Activated naive CD8-positive, alpha-beta T cell treated with anti-CD3 and anti-CD28 coated beads, Interleukin-2, amount 10 ng/mL, durations not matched to agents 7 days and 5 days (primary cell): ENCODE measurements around the gene RBM10. TPM values are rescaled to one million over a fixed set of nuclear protein-coding genes. Genes with fewer than 3 reads are reported as not detected.
A peak's percentile ranks its signal among the peaks of the same experiment; 100 is the strongest.

Experiments
- ATAC-seq: fragments of 150-1000 bp; cut with Tn5 transposase; one replicate; pipeline ENCODE4 v1.10.0; 2021; ENCODE audit warnings: low read depth, moderate library complexity
- POLR2A ChIA-PET: fragments of 350-600 bp; sonication (Branson Sonifier 250); formaldehyde crosslinking; loops from one replicate; lab custom pipeline; 2021; ENCODE audit warnings: antibody characterized with exemption; lab: Charles Lee
- DNase-seq: peaks from one replicate; pipeline ENCODE4 v3.0.0; 2021
- H3K27ac Mint-ChIP-seq: one replicate; pipeline ENCODE4 v1.8.0; 2022; ENCODE audit warnings: mild to moderate bottlenecking, mixed read lengths
- H3K27me3 Mint-ChIP-seq: one replicate; pipeline ENCODE4 v1.8.0; 2022; ENCODE audit warnings: mild to moderate bottlenecking, moderate library complexity, mixed read lengths
- H3K36me3 Mint-ChIP-seq: one replicate; pipeline ENCODE4 v1.8.0; 2021; ENCODE audit warnings: mild to moderate bottlenecking, mixed read lengths
- H3K4me1 Mint-ChIP-seq: one replicate; pipeline ENCODE4 v1.8.0; 2021; ENCODE audit warnings: mixed read lengths
- H3K4me3 Mint-ChIP-seq: one replicate; pipeline ENCODE4 v1.8.0; 2022; ENCODE audit warnings: mild to moderate bottlenecking, moderate library complexity, mixed read lengths
- H3K9me3 Mint-ChIP-seq: one replicate; pipeline ENCODE4 v1.8.0; 2021; ENCODE audit warnings: mixed read lengths
- total RNA-seq, 2 experiments: library from RNA; stranded (reverse); gene quantifications; one replicate each; pipeline ENCODE4 v1.2.3, GENCODE V29; 2021

Gene RBM10
- total RNA-seq, 2 experiments from 2014 or later = 59.9 to 61.2 TPM

DNA sequence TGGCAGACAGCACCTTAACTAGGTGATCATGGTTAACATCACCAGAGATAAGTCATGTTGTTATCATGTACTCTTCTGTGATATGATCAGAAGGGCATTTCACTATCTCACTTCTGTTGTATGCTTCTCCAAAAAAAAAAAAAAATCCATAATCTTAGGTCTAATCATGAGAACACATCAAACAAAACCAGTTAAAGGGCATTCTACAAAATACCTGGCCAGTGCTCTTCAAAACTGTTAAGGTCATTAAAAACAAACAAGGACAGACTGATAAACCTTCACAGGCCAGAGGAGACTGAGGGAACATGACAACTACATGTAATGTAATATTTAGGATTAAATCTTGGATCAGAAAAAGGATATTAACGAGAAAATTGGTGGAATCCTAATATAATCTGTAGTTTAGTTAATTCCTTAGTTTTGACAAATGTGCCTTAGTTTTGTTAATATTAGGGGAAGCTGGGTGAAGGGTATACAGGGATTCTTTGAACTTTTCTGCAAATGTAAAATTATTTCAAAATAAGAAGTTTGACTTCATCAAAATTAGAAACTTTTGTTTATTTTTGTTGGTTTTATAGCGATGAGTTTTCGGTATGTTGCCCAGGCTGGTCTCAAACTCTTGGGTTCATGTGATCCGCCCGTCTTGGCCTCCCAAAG, 18.0 kb downstream of the RBM10 start:
- Mint-ChIP-seq H3K27me3 (no peaks in the 10 kb centered on the region), H3K4me1 (peaks cover 2% of the 10 kb centered on the region), H3K36me3 (peaks cover 11% of the 10 kb centered on the region), H3K4me3 (no peak overlapping the region), H3K9me3 (peaks cover 1% of the 10 kb centered on the region), H3K27ac (no peak overlapping the region)
- no peak for DNase-seq
- ATAC-seq = no peak
- POLR2A ChIA-PET = no interaction called here

GRCh38 chrX:47164420-47164819, 19.4 kb downstream of the RBM10 start:
- Mint-ChIP-seq H3K27me3 (no peaks in the 10 kb centered on the region), H3K4me1 (peaks cover 3% of the 10 kb centered on the region), H3K27ac (no peak overlapping the region), H3K9me3 (peaks cover 1% of the 10 kb centered on the region), H3K36me3 (peaks cover 8% of the 10 kb centered on the region), H3K4me3 (no peak overlapping the region)
- ATAC-seq (no peak), DNase-seq (no peak)
- POLR2A ChIA-PET = no interaction called here

DNA sequence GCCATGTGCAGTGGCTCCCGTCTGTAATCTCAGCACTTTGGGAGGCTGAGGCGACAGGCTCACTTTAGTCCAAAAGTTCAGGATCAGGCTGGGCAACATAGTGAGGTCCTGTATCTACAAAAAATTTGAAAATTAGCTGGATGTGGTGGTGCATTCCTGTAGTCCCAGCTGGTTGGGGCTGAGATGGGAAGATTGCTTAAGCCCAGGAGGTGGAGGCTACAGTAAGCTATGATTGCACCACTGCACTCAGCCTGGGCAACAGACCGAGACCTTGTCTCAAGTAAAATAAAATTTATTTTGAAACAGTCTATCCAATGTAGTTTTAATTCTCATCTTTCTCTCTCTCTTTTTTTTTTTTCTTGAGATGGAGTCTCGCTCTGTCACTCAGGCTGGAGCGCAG, 21.1 kb downstream of the RBM10 start:
- ATAC-seq = no peak
- Mint-ChIP-seq H3K4me1 (peaks cover 3% of the 10 kb centered on the region), H3K27me3 (no peaks in the 10 kb centered on the region), H3K27ac (no peak overlapping the region), H3K36me3 (peaks cover 8% of the 10 kb centered on the region), H3K9me3 (peaks cover 1% of the 10 kb centered on the region), H3K4me3 (no peak overlapping the region)
- POLR2A ChIA-PET = interaction anchor here (0.9 kb wide), 1 partner anchor 21 kb away, joined by 3 read pairs; the partner anchor contains the start of gene RBM10
- no peak for DNase-seq

- Mint-ChIP-seq H3K36me3 (peaks cover 5% of the 10 kb centered on the region), H3K4me1 (peaks cover 2% of the 10 kb centered on the region), H3K27ac (peak overlapping the region; percentile 25), H3K4me3 (no peak overlapping the region), H3K9me3 (peaks cover 1% of the 10 kb centered on the region), H3K27me3 (no peaks in the 10 kb centered on the region)
- no peak for DNase-seq
- POLR2A ChIA-PET = no interaction called here
- no peak for ATAC-seq
Measured at GRCh38 chrX:47168495-47169073, 23.6 kb downstream of the RBM10 start.

- H3K36me3 Mint-ChIP-seq = peaks cover 7% of the 10 kb centered on the region
- H3K27me3 Mint-ChIP-seq = no peaks in the 10 kb centered on the region
- POLR2A ChIA-PET = no interaction called here
- peaks cover 1% of the 10 kb centered on the region for H3K9me3 Mint-ChIP-seq
- no peak overlapping the region for H3K4me3 Mint-ChIP-seq
- ATAC-seq = no peak
- peaks cover 2% of the 10 kb centered on the region for H3K4me1 Mint-ChIP-seq
- no peak overlapping the region for H3K27ac Mint-ChIP-seq
- DNase-seq = no peak
Measured at GRCh38 chrX:47169273-47169672, 24.3 kb downstream of the RBM10 start.

DNA sequence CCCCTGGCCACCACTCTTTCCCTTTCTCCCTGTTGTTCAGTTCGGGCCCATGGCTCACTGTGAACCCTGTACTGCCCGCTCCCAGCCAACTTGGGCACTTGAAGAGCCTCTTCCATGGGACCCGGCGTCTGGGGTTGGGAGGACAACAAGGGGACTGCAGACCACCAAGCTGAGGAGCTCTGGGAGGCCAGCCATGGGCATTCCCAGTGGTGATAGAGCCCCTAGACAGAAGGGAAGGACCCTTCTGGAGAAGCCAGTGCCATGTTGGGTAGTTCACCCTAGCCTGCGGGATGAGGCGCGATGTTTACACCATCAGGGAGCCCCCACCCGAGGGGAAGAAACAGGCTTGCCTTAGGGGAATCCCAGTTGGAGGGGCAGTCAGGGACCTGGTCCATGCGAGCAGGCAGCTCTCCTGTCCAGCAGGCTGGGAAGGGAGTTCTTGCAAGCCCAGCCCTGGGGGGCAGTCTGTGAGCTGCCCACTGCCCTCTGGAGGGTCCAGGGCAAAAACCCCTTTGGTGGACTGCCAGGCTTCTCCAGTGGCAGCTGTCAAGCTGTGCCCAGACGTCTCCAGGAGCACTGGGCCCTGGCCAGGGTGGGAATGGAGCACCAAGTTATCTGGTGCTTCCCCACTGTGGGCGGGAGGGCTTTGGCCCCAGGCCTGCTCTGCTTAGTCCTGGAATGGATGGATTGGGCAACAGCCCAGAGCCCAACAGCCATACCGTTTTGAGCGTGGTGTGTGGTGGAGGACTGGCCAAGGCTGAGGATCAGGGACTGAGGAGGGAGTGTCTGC, 24.9 kb downstream of the RBM10 start:
- POLR2A ChIA-PET = no interaction called here
- H3K27me3 Mint-ChIP-seq = no peaks in the 10 kb centered on the region
- no peak overlapping the region for H3K4me3 Mint-ChIP-seq
- peaks cover 2% of the 10 kb centered on the region for H3K4me1 Mint-ChIP-seq
- no peaks in the 10 kb centered on the region for H3K9me3 Mint-ChIP-seq
- no peak overlapping the region for H3K27ac Mint-ChIP-seq
- no peak for ATAC-seq
- DNase-seq = no peak
- peaks cover 7% of the 10 kb centered on the region for H3K36me3 Mint-ChIP-seq

DNA sequence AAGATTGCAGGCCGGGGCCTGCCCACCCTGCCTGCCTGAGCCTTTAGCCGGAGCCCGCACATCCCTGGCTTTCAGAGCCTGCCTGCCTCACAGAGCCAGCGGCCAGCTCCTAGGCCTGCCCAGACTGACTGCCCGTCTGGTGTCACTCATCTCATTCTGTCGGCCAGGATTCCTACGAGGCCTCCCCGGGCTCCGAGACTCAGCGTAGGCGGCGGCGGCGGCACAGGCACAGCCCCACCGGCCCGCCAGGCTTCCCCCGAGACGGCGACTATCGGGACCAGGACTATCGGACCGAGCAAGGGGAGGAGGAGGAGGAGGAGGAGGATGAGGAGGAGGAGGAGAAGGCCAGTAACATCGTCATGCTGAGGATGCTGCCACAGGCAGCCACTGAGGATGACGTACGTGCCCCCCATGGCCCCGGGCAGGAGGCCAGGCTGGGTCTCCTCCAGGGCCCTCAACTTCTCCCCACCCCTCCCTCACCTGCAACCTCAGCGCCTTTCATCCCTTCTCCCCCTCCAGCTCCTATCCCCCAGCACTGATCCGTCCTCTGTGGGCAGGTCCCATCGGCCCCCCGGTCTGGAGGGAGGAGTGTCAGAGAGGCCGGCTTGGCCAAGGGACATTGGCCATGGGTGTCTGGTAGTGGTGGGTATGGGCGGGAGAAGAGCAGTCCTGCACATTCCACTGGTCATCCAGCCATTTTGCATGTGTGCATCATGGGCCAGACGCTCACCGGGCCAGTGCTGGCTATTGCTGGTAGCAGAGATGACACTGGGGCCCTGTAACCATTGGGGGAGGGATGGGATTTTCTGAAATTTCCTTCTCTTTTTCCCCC, 26.1 kb downstream of the RBM10 start:
- Mint-ChIP-seq H3K4me3 (no peak overlapping the region), H3K4me1 (peaks cover 2% of the 10 kb centered on the region), H3K27ac (no peak overlapping the region), H3K9me3 (no peaks in the 10 kb centered on the region), H3K36me3 (peaks cover 6% of the 10 kb centered on the region), H3K27me3 (no peaks in the 10 kb centered on the region)
- ATAC-seq = no peak
- no peak for DNase-seq
- POLR2A ChIA-PET = interaction anchor here (0.7 kb wide), 1 partner anchor 129 kb away, joined by 4 read pairs; no protein-coding TSS in a partner anchor

DNA sequence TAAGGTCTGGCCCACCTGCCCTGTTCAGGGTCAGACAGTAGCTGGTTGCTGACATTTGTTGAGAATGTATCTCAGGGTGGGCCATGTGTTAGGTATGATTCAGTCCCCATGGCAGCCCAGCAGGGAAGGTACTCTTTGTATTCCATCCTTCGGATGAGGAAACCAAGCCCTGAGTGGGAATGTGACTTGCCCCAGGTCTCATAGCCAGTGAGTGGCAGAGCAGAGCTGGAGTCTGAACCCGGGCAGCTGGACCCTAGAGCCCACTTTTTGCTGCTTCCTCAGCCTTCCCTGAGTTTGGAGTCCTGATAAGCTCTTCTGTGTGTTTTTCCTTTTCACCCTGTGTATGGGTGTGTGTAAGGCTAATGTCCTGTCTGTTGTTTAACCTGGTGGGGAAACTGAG, 27.0 kb downstream of the RBM10 start:
- ATAC-seq (no peak), DNase-seq (no peak)
- Mint-ChIP-seq H3K4me1 (peaks cover 5% of the 10 kb centered on the region), H3K27ac (no peak overlapping the region), H3K4me3 (no peak overlapping the region), H3K36me3 (peaks cover 10% of the 10 kb centered on the region), H3K9me3 (no peaks in the 10 kb centered on the region), H3K27me3 (no peaks in the 10 kb centered on the region)
- POLR2A ChIA-PET = no interaction called here

- DNase-seq (no peak), ATAC-seq (no peak)
- no peak overlapping the region for H3K27ac Mint-ChIP-seq
- H3K36me3 Mint-ChIP-seq = peaks cover 10% of the 10 kb centered on the region
- POLR2A ChIA-PET = no interaction called here
- peaks cover 5% of the 10 kb centered on the region for H3K4me1 Mint-ChIP-seq
- H3K9me3 Mint-ChIP-seq = no peaks in the 10 kb centered on the region
- H3K4me3 Mint-ChIP-seq = no peak overlapping the region
- no peaks in the 10 kb centered on the region for H3K27me3 Mint-ChIP-seq
Measured at GRCh38 chrX:47172549-47172948, 27.5 kb downstream of the RBM10 start.

GRCh38 chrX:47172971-47173792, 28.2 kb downstream of the RBM10 start:
- DNase-seq (no peak), ATAC-seq (no peak)
- H3K36me3 Mint-ChIP-seq = peaks cover 14% of the 10 kb centered on the region
- H3K9me3 Mint-ChIP-seq = no peaks in the 10 kb centered on the region
- H3K27me3 Mint-ChIP-seq = no peaks in the 10 kb centered on the region
- POLR2A ChIA-PET = no interaction called here
- H3K4me3 Mint-ChIP-seq = no peak overlapping the region
- peaks cover 5% of the 10 kb centered on the region for H3K4me1 Mint-ChIP-seq
- no peak overlapping the region for H3K27ac Mint-ChIP-seq

DNA sequence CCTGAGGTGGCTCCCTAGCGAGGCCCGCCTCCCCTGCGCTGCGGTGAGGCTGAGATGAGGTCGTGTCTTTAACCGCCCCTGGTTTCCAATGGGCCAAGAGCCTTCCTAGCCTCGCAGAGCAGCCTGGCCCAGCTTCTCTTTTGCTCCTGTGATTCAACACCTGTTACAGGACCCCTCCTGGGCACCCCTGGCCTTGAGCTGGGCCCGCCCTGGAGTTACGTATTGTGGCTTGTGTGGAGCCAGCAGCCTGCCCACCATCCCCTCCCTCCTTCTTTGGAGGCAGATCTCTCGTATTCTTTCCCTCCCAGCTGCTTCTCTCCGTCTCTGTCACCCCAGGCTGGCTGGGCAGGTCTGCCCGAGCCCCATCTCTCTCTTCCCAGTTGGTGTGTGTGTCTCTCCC, 29.4 kb downstream of the RBM10 start:
- DNase-seq (no peak), ATAC-seq (no peak)
- Mint-ChIP-seq H3K27me3 (no peaks in the 10 kb centered on the region), H3K9me3 (no peaks in the 10 kb centered on the region), H3K4me3 (no peak overlapping the region), H3K36me3 (peaks cover 14% of the 10 kb centered on the region), H3K27ac (no peak overlapping the region), H3K4me1 (peaks cover 4% of the 10 kb centered on the region)
- POLR2A ChIA-PET = no interaction called here

- Mint-ChIP-seq H3K9me3 (no peaks in the 10 kb centered on the region), H3K27ac (no peak overlapping the region), H3K27me3 (no peaks in the 10 kb centered on the region), H3K4me3 (no peak overlapping the region), H3K36me3 (peaks cover 15% of the 10 kb centered on the region), H3K4me1 (peaks cover 4% of the 10 kb centered on the region)
- POLR2A ChIA-PET = no interaction called here
- ATAC-seq = no peak
- DNase-seq = no peak
Measured at GRCh38 chrX:47174846-47175587, 30.0 kb downstream of the RBM10 start.
